Stimulated activated CD4-positive, alpha-beta T cell treated with anti-CD3 and anti-CD28 coated beads, Interleukin-1b, Interleukin-23, amount 100 ng/mL, for 24 hours (primary cell): ENCODE data around the gene H19.

ENCODE experiments used
- DNase-seq, 4 experiments: peaks; one replicate each; pipeline ENCODE4 v3.0.0-alpha.2; 2020; ENCODE audit warnings: low read depth in 4 of 4, low spot score in 1 of 4

The H19 gene

DNA sequence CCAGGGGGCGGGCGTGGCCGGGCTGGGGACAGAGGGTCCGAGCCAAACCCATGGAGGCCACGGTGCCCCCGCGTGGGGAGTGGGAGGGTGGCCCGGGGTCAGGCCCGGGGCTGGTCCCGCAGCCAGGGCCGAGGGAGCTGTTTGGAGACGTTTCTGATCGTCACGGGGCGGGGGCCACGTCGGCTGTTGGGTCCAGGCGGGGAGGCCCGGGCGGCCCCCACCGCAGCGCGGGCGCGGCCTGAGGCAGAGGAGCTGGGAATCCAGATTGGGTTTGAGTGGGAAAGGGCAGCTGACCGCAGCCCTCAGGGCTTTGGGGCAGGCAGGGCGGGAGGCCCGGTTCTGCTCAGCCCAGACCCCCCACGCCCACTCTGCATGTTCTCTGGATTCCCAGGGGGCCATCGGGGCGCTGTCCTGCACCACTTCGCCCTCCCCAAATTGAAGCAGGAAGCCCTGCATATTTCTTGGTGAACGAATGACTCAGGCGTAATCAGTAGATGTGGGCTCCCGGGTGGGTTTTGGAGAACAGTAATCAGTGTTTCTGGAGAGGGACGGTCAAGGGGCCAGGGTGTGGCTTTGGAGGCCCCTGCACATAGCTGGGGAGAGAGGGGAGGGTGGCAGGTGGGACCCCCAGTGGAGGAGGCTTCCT is 49.9 kb downstream of the H19 start:
- DNase-seq, result no peak

DNA sequence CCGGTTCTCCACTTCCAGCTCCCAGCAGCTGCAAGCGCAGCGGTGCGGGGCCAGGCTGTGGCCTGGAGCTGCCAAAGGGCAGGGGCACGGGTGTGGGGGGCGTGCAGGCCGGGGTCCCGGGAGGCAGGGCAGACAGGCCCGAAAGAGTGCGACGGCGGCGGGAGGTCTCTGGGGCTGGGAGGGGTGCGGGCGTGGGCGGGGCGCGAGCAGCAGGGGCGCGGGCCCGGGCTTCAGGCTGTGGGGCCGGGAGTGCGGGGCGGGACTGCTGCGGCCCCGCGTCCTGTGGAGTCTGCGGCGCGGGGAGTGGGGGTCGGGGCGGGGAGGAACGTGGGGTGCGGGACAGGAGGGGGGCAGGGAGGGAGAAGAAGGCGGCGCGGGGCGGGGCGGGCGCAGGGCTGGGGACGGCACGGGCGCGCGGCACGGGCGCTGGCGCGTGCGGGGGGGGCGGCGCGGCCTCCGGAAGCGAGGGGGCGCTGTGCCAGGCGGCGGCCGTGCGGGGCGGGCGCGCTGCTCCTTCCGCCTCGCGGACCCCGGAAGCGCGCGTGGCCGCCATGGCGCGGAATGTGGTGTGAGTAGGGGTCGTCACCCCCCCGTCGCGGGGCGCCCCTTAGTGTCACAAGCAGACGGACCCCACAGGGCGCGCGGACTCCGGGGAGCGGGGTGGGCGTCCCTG is 50.7 kb downstream of the H19 start, which contains the start of gene MRPL23:
TSS of gene MRPL23 (plus strand) at position 521 of the 673 bp plus-strand sequence. CDS start at position 552, 31 bp downstream.
- DNase-seq, result peak in 2 of 4 experiments; percentile 21 to 28
